HFF-Myc (cell line): Measurements from ENCODE around the gene L3MBTL2.

Experiments used
- DNase-seq: peaks from one replicate; pipeline ENCODE4 v3.0.0-alpha.2; 2011; ENCODE audit warnings: low read depth; ENCODE audit errors: extremely low read depth
- H3K4me3 ChIP-seq: replicated peaks from 2 replicates; pipeline ENCODE4 v1.5.1; 2011; ENCODE audit warnings: low read depth, mild to moderate bottlenecking, control low read depth, low read length
- TF ChIP-seq, protein P1 (sequence below): IDR thresholded peaks from 2 replicates; pipeline ENCODE4 v1.5.1; 2012; ENCODE audit warnings: mild to moderate bottlenecking, low read depth, low read length, control low read depth; ENCODE audit errors: missing control alignments

L3MBTL2 gene

DNA sequence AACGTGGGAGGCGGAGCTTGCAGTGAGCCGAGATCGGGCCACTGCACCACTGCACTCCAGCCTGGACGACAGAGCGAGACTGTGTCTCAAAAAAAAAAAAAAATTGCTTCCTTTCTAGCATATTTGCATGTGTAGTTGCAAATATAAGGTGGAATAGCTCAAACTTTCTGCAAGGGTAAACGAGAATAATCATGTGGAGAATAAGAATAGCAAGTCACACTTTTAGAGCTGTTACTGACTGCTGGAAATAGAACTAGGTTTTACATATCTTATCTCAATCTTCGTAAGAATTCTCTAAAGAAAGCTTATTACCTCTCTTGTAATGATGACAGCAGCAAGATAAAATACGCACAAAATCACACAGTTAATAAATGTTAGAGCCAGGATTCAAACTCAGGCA is 1.6 kb downstream of the L3MBTL2 start:
- no peak overlapping the region for H3K4me3 ChIP-seq
- TF ChIP-seq, protein P1, sequence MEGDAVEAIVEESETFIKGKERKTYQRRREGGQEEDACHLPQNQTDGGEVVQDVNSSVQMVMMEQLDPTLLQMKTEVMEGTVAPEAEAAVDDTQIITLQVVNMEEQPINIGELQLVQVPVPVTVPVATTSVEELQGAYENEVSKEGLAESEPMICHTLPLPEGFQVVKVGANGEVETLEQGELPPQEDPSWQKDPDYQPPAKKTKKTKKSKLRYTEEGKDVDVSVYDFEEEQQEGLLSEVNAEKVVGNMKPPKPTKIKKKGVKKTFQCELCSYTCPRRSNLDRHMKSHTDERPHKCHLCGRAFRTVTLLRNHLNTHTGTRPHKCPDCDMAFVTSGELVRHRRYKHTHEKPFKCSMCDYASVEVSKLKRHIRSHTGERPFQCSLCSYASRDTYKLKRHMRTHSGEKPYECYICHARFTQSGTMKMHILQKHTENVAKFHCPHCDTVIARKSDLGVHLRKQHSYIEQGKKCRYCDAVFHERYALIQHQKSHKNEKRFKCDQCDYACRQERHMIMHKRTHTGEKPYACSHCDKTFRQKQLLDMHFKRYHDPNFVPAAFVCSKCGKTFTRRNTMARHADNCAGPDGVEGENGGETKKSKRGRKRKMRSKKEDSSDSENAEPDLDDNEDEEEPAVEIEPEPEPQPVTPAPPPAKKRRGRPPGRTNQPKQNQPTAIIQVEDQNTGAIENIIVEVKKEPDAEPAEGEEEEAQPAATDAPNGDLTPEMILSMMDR = no peak
- DNase-seq = no peak

DNA sequence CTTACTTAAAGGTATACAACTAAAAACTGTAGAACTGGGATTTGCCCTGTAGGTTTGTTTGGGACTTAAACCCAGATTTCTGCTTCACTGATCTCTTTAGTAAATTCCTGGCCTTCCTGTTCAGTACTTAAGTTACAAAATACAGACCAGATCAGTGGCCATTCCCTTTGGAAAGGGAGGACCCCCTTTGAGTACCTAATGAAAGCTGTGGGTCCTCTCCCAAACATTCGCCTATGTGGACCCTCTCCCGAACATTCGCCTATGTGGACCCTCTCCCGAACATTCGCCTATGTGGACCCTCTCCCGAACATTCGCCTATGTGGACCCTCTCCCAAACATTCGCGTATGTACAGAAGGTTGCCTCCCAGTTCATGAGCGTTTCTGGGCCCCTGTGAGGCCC is 10.3 kb downstream of the L3MBTL2 start:
- TF ChIP-seq, protein P1 = no peak
- no peak for DNase-seq
- H3K4me3 ChIP-seq = no peak overlapping the region

DNA sequence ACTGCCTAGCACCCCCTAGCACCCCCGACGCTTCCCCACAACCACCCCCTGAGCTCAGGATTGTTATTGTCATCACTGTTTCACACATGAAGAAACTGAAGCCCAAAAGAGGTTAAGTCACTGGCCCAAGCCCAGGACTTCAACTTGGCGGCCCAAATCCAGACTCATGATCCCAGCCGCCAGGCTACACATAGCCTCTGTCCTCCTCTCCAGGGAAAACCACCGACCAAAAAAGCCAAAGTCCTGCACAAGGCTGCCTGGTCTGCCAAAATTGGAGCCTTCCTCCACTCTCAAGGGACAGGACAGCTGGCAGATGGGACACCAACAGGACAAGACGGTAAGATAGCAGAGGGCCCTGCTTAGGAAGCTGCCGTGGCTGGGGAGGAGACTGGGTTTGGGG is 10.8 kb downstream of the L3MBTL2 start:
- TF ChIP-seq, protein P1 = no peak
- DNase-seq = no peak
- no peak overlapping the region for H3K4me3 ChIP-seq

DNA sequence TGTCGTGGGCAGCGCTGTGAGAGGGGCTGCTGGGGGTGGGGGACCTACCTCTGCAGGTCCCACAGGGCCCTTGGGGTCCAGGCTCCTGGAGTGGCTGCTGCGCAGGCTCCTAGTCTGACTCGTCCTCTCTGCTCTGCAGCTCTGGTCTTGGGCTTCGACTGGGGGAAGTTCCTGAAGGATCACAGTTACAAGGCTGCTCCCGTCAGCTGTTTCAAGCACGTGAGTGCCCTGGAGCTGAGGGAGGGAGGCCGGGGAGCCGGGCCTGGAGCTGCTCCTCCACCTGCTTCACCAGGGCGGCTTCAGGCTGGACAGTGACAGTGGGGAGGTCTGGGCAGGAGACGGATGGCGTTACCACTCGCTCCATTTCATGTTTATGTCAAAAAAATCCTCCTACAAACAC is 11.9 kb downstream of the L3MBTL2 start:
- no peak overlapping the region for H3K4me3 ChIP-seq
- TF ChIP-seq, protein P1 = no peak
- DNase-seq = no peak

DNA sequence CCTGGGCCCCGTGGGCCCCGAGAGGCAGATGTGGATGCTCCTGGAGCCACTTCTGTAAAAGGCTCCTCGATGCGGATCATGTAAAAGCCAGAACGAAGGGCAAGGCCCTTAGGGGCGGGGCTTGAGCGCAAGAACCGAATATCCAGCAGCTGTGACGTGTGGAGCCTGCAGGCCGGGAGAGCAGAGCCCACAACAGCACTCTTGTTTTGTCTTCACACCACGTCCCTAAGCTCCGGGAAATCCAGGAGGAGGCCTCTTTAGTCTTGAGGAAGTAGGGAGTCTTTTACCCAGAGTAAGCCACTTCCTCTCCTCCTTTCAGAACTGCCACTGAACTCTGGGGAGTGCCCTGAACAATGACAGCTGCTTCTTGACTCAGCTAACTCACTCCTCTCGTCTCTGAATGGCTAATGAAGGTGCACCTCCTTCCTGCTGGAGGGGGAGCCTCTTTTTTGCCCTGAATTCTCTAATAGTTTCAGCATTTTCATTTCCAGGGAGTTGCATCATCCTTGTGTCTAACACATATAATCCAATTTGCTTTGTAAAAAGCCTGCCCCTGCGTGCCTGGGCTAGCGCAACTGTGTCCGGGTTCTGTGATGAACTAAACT is 12.5 kb downstream of the L3MBTL2 start:
- H3K4me3 ChIP-seq = no peak overlapping the region
- DNase-seq = no peak
- TF ChIP-seq, protein P1 = no peak

DNA sequence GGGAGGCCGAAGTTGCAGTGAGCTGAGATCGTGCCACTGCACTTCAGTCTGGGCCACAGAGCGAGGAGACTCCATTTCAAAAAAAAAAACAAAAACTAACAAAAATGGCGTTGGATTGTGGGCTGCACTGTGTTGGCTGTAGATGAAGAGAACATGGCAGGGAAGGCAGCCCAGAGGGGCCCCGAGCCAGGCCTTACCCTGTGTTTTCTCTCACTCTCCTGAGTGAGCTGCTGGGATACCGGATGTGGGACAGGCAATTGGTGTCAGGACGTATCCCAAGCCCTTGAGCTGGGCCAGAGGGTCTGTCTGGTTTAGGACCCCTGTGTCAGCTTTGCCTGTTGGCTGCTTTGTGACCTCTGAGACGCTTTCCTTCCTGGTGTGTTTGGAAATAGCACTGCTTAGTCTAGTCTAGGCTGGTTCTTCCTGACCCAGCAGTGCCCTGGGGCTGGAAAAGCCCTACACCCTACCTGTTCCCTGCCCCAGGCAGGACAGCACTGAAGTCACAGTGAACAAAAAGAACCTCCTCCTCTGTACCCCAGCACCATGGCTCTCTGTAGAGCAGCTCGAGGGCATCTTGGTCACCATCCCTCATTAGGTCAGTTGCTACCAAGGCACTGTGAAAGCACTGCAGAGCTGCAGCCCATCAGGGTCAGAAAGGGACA is 17.9 kb downstream of the L3MBTL2 start:
- DNase-seq = no peak
- TF ChIP-seq, protein P1 = no peak
- no peak overlapping the region for H3K4me3 ChIP-seq
